ENCODE measurements around the gene HRH2. TPM values are rescaled to one million over a fixed set of nuclear protein-coding genes. Genes with fewer than 3 reads are reported as not detected.
"Not testable (repeated sequence)": the region's sequence is repeated elsewhere in the genome, so short reads cannot be mapped to it uniquely, and the experiment has no call there.

The HRH2 gene
- total RNA-seq, 1 experiment from 2014 or later, result not detected

DNA sequence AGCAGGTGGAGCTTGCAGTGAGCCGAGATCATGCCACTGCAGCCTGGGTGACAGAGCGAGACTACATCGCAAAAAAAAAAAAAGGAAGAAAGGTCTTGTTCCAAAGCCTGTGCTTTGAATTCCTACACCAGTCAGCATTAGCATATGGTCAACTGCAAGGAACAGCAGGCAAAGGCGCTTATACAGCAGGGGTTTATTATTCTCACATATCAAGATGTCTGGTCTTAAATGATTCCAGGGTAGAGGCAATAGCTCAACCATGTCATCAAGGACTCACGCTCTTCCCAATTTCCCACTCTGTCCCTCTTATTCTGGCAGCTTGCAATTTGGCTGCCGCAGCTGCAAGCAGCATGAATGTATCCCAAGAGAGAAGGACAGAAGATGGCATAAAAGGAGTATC is 28.6 kb upstream of the HRH2 start:
- H3K27me3 ChIP-seq, result no peaks in the 10 kb centered on the region
- H3K4me1 ChIP-seq, result no peaks in the 10 kb centered on the region
- no peak for DNase-seq
- H3K27ac ChIP-seq, result no peak overlapping the region
- H3K4me3 ChIP-seq, result no peak overlapping the region
- H3K9me3 ChIP-seq (replicated peaks), result no peaks in the 10 kb centered on the region
- no peaks in the 10 kb centered on the region for H3K36me3 ChIP-seq

DNA sequence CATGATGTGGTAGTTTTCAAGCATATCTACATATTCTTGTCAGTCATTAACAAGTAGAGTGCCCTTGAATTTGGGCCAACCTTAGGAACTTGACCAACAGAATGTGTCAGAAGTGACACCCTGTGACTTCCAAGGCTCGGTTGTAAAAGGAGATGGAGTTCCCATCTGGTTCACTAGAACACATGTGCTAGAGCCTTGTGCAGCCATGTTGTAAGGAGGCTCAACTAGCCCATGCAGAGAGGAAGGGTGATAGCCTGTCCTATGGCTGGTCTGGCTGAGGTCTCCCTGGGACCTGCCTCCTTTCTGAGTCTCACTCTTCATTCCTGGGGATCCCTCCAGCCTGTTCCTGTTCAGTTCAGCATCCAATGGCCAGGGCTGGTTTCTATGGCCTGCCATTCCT is 28.1 kb upstream of the HRH2 start:
- H3K36me3 ChIP-seq, result no peaks in the 10 kb centered on the region
- no peaks in the 10 kb centered on the region for H3K4me1 ChIP-seq
- no peaks in the 10 kb centered on the region for H3K27me3 ChIP-seq
- H3K27ac ChIP-seq, result no peak overlapping the region
- H3K9me3 ChIP-seq (replicated peaks), result no peaks in the 10 kb centered on the region
- H3K4me3 ChIP-seq, result no peak overlapping the region
- no peak for DNase-seq

DNA sequence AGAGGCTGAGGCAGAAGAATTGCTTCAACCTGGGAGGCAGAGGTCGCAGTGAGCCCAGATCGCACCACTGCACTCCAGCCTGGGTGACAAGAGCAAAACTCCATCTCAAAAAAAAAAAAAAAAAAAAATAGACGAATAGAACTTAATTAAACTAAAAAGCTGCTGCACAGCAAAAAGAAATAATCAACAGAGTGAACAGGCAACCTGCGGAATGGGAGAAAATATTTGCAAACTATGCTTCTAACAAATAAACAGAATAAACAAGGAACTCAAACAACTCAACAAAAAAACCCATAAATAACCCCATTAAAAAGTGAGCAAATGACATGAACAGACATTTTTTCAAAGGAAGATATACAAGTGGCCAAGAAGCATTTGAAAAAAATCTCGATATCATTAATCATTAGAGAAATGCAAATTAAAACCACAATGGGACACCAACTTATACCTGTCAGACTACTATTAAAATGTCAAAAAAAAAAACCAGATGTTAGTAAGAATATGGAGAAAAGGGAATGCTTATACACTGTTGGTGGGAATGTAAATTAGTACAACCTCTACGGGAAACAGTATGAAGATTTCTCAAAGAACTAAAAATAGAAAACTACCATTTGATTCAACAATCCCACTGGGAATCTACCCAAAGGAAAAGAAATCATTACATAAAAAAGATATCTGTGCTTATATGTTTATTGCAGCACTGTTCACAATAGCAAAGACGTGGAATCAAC is 21.9 kb upstream of the HRH2 start:
- Histone ChIP-seq H3K9me3 (replicated peaks) (no peaks in the 10 kb centered on the region), H3K27me3 (no peaks in the 10 kb centered on the region), H3K27ac (no peak overlapping the region), H3K4me1 (no peaks in the 10 kb centered on the region), H3K36me3 (no peaks in the 10 kb centered on the region), H3K4me3 (no peak overlapping the region)
- no peak for DNase-seq

DNA sequence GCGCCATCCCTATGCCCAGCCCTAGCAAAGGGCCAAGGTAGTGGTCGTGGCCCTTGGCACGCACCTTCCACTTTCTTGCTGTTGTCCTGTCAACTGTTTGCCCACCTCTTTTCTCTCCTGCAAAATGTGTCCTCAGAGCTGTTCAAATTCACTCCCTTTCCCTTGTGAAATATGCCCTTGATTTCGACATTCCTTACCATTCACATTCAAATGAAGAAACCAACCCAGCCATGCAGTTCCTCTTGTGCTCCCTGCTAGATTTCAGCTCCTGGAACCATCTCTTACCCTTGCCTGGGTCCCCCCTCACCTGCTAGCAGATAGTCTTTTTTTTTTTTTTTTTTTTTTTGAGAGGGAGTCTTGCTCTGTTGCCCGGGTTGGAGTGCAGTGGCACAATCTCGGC is 19.6 kb upstream of the HRH2 start:
- no peaks in the 10 kb centered on the region for H3K27me3 ChIP-seq
- no peak overlapping the region for H3K4me3 ChIP-seq
- DNase-seq, result no peak
- no peaks in the 10 kb centered on the region for H3K4me1 ChIP-seq
- H3K27ac ChIP-seq, result no peak overlapping the region
- H3K9me3 ChIP-seq (replicated peaks), result no peaks in the 10 kb centered on the region
- H3K36me3 ChIP-seq, result no peaks in the 10 kb centered on the region

DNA sequence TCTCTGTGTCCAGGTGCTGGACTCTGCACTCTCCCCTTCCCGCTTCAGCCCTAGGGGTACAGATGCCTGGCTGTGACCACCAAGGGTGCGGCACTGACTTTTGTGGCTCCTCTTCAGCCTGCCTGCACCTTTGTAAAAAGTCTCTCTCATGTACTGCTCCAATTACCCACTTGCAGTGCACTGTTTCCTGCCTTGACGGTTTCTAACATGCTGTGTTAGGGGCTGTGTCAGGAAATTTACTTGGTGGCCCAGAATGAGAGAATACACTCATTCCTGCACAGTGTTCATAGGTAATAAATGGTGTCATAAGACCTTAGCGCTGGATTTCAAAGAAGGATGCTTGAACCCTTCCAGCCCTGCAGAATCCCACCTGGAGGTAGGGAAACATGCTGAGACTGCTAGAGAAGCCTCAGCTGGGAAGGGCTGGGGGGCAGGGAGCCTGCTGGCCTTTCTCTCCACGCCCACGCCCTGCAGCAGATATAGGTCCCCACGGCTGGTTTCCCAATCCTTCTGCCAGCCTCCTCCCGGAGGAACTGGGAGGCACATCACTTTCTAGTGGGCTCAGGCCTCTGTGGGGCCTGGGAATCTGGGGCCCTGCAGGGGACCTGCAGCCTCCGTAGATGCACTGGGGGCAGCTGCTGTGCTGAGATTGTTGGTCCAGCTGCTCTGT is 17.6 kb upstream of the HRH2 start:
- Histone ChIP-seq H3K36me3 (no peaks in the 10 kb centered on the region), H3K27me3 (no peaks in the 10 kb centered on the region), H3K4me3 (no peak overlapping the region), H3K4me1 (no peaks in the 10 kb centered on the region), H3K9me3 (replicated peaks) (no peaks in the 10 kb centered on the region), H3K27ac (no peak overlapping the region)
- no peak for DNase-seq

DNA sequence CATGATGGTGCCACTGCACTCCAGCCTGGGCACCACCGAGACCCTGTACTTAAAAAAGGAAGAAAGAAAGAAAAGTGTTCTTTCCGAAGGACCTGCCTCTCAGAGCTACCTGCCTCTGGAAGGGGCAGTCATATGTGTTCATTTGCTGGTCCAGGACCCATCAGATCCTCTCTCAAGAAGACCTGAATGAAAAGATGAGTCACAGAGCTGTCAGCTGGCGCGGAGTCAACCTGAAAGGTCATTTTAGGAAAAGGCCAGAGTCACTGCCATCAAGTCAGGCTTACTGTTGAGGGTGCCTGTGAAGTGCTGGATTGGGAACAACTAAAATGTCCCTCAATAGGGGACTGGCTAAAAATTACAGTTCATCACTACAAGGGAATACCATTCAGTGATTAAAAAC is 14.9 kb upstream of the HRH2 start:
- no peak overlapping the region for H3K4me3 ChIP-seq
- no peak overlapping the region for H3K27ac ChIP-seq
- no peaks in the 10 kb centered on the region for H3K4me1 ChIP-seq
- no peaks in the 10 kb centered on the region for H3K36me3 ChIP-seq
- H3K27me3 ChIP-seq, result no peaks in the 10 kb centered on the region
- no peaks in the 10 kb centered on the region for H3K9me3 ChIP-seq (replicated peaks)
- no peak for DNase-seq

DNA sequence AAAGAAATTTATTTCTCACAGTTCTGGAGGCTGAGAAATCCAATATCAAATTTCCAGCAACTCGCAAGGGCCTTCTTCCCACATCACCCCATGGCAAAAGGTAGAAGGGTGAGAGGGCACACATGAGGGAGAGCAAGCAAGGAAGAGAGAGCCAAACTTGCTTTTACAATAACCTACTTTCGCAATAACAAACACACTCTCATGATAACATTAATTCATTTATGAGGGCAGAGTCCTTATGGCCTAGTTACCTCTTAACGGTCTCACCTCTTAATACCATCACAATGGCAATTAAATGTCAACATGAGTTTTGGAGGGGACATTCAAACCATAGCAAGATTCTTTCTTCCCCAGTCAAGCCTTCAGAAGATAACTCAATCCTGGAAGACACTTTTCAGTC is 11.6 kb upstream of the HRH2 start:
- Histone ChIP-seq H3K4me3 (no peak overlapping the region), H3K36me3 (no peaks in the 10 kb centered on the region), H3K27me3 (no peaks in the 10 kb centered on the region), H3K9me3 (replicated peaks) (no peaks in the 10 kb centered on the region), H3K27ac (no peak overlapping the region), H3K4me1 (no peaks in the 10 kb centered on the region)
- DNase-seq, result no peak

DNA sequence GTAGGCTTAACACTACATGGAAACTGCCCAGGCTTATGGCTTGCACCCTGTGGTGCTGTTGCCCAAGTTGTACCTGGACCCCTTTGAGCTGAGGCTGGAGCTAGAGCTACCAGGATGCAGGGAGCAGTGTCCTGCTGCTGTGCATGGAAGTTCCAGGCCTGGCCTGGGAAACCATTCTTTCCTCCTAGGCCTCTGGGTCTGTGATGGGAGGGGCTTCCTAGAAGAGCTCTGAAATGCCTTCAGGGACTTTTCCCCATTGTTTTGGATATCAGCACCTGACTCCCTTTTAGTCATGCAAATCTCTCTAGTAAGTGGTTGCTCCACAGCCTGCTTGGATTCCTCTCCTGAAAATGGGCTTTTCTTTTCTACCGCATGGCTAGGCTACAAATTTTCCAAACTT is 7.9 kb upstream of the HRH2 start:
- no peak overlapping the region for H3K27ac ChIP-seq
- H3K9me3 ChIP-seq (replicated peaks), result no peaks in the 10 kb centered on the region
- H3K4me3 ChIP-seq, result no peak overlapping the region
- no peaks in the 10 kb centered on the region for H3K27me3 ChIP-seq
- no peaks in the 10 kb centered on the region for H3K36me3 ChIP-seq
- no peak for DNase-seq
- H3K4me1 ChIP-seq, result no peaks in the 10 kb centered on the region

DNA sequence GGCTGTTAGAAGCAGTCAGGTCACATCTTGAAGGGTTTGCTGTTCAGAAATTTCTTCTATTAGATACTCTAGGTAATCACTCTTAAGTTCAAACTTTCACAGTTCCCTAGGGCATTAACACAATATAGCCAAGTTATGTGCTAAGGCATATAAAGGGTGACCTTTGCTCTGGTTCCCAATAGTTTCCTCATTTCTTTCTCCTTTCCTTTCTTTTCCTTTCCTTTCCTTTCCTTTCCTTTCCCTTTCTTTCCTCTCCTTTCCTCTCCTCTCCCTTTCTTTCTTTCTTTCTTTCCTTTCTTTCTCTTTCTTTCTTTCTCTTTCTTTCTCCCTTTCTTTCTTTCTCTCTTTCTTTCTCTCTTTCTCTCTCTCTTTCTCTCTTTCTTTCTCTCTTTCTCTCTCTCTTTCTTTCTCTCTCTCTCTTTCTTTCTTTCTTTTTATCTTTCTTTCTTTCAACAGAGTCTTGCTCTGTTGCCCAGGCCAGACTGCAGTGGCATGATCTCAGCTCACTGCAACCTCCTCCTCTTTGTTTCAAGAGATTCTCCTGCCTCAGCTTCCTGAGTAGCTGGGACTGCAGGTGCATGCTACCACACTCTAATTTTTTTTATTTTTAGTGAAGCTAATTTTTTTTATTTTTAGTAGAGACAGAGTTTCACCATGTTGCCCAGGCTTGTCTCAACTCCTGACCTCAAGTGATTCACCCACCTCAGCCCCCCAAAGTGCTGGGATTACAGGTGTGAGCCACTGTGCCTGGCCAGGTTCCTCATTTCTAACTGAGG is 7.3 kb upstream of the HRH2 start:
- not testable (repeated sequence) for H3K27ac ChIP-seq; H3K4me3 ChIP-seq; H3K9me3 ChIP-seq (replicated peaks); H3K36me3 ChIP-seq; H3K27me3 ChIP-seq; H3K4me1 ChIP-seq; DNase-seq

DNA sequence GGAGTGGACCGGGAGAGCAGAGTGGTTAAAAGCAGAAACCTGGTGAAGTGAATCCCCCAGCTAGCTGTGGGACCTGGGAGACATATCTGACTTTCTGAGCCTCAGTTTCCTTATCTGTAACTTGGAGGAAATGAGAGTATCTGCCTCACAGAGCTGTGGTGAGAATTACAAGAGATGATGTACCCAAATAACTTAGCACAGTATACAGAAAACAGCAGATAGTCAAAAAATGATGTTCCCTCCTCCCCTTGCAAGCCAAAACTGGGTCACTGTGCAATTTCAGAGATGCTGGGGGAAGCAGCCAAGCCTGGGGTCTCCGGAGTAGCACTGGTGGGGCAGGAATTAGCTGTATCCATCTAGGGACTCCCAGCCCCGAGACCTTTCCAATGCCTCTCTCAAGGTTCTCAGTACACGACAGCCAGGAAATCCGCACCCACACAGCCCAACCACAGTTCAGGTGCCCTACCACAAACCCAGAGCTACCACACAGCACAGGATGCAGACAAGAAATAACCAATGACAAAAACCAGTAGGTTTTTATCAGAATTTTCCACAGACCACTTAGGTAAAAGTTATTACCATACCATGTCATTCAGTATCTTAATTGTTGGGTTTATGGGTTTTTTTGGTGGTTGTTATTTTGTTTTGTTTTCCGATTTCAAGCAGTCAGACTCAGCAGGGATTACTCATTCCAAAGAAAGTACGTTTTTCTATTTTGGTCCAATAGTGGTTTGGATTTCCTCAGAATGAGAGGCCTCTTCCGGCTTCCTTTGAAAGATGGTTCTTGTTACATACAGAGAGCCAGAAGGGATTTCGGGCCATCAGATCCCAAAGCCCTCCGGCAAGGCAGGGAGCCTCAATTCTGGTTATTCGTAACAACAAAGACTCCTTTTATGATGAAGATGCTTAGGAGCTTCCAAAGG is 4.9 kb upstream of the HRH2 start:
- Histone ChIP-seq H3K27me3 (no peaks in the 10 kb centered on the region), H3K9me3 (replicated peaks) (no peaks in the 10 kb centered on the region), H3K4me3 (no peak overlapping the region), H3K27ac (no peak overlapping the region), H3K36me3 (no peaks in the 10 kb centered on the region), H3K4me1 (no peaks in the 10 kb centered on the region)
- peak; percentile 12 to 31 for DNase-seq

DNA sequence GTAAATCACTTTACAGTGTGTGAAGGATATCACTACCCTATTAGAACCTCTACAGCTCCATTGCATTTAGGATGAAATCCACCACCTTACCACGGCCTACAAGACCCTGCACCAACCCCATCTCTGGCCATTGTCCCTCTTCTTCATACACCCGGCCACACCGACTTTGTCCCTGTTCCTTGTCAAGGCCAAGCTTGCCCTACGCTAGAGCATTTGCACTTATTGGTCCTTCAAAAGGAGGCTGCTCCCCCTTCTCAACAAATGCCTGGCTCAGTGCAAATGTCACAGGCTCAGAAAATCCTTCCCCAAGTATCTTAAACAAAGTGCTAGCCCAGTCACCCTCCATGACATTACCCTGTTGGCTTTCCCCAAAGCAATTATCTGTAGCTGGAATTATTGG is 4.1 kb upstream of the HRH2 start:
- Histone ChIP-seq H3K4me3 (no peak overlapping the region), H3K4me1 (no peaks in the 10 kb centered on the region), H3K27ac (no peak overlapping the region), H3K36me3 (no peaks in the 10 kb centered on the region), H3K9me3 (replicated peaks) (no peaks in the 10 kb centered on the region), H3K27me3 (no peaks in the 10 kb centered on the region)
- DNase-seq, result no peak

DNA sequence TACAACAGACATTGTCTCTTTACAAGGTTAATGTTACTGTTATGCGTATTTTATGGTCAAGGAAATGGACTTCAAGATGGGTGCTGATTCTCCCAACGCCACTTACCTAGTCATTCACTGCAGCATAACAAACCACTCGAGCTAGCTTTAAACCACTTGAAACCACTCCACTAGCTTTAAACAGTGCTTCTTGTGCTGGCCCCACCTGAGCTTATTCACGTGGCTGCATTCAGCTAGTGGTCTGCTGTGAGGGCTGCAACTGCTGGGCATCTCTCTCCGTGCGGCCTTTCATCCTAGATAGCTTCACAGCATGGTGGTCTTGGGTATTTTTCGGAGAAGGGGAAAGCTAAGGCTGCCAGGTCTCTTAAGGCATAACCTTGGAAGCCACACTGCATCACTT is 3.5 kb upstream of the HRH2 start:
- H3K9me3 ChIP-seq (replicated peaks), result no peaks in the 10 kb centered on the region
- no peak overlapping the region for H3K27ac ChIP-seq
- no peaks in the 10 kb centered on the region for H3K36me3 ChIP-seq
- H3K27me3 ChIP-seq, result no peaks in the 10 kb centered on the region
- no peak overlapping the region for H3K4me3 ChIP-seq
- no peaks in the 10 kb centered on the region for H3K4me1 ChIP-seq
- DNase-seq, result no peak

DNA sequence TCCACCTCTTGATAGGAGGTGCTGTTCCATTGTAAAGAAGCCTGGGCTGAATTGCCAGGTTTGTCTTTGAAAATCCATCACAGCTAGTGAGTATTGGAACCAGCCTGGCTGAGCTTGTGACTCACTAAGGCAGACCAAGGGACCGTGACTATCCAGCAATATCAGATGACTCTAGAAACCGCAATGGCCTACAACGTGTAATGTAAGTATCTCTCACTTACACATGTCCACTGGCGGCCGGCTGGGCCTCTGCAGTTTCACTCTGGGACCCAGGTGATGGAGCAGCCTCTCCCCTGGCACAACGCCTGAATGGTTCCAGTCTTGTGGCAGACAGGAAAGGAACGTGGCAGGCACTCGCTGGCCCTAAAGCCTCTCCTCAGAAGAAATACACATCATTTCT is 3.1 kb upstream of the HRH2 start:
- peak; percentile 45 to 66 for DNase-seq
- H3K27ac ChIP-seq, result no peak overlapping the region
- no peaks in the 10 kb centered on the region for H3K36me3 ChIP-seq
- H3K27me3 ChIP-seq, result no peaks in the 10 kb centered on the region
- H3K4me3 ChIP-seq, result no peak overlapping the region
- no peaks in the 10 kb centered on the region for H3K4me1 ChIP-seq
- H3K9me3 ChIP-seq (replicated peaks), result no peaks in the 10 kb centered on the region

DNA sequence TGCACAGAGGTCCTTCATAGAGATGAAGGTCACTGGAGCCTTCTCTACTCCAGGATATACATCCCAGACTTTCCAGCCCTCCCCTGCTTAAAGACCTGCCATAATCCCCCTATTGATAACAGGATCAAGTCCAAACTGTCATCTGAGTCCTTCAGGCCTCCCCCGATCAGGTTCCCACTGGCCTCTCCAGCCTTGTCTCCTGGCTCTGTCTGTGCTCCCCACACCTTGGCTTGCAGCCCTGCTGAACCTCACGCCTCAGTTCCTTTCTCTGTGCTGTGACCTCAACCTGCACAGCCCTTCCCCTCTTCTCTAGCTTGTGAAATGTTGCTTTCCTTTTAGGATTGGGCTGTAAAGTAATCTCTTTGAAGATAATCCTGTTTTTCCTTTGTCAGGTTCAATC is 2.5 kb upstream of the HRH2 start:
- H3K4me3 ChIP-seq, result no peak overlapping the region
- no peak for DNase-seq
- no peaks in the 10 kb centered on the region for H3K27me3 ChIP-seq
- H3K9me3 ChIP-seq (replicated peaks), result no peaks in the 10 kb centered on the region
- H3K4me1 ChIP-seq, result no peaks in the 10 kb centered on the region
- H3K27ac ChIP-seq, result no peak overlapping the region
- no peaks in the 10 kb centered on the region for H3K36me3 ChIP-seq

DNA sequence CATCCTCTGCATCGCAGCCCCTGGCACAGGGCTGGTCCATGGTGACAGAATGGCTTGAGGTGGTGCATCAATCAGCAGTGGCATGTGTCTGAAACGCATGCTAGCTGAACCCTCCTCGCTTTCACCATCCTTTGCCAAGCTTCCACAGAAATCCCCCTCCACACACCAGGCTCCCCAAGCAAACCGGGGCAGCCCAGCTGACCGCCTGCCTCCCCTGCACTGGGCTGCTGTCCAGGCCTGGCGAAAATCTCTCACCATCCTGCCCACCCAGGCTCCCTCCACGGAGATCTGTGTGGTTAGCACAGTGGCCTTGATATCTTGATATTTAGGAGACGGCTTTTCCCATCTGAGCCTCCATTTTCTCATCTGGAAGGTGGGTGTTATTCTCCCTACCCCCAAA is 905 bp upstream of the HRH2 start:
- H3K36me3 ChIP-seq, result no peaks in the 10 kb centered on the region
- no peaks in the 10 kb centered on the region for H3K9me3 ChIP-seq (replicated peaks)
- H3K4me3 ChIP-seq, result no peak overlapping the region
- no peaks in the 10 kb centered on the region for H3K4me1 ChIP-seq
- DNase-seq, result no peak
- no peaks in the 10 kb centered on the region for H3K27me3 ChIP-seq
- no peak overlapping the region for H3K27ac ChIP-seq
